CD4-positive, CD25-positive, alpha-beta regulatory T cell (primary cell): ENCODE measurements around the gene C1orf35. TPM values are rescaled to one million over a fixed set of nuclear protein-coding genes. Genes with fewer than 3 reads are reported as not detected.

Source experiments
- ATAC-seq, 2 donors: fragments of 150-1000 bp; cut with Tn5 transposase; one replicate each; pipeline ENCODE4 v1.10.0; 2021; ENCODE audit warnings: low read depth in 2 of 2, moderate number of reproducible peaks in 2 of 2, moderate library complexity in 1 of 2
- DNase-seq, 3 donors: peaks; one replicate each; pipeline versions ENCODE4 v3.0.0 to v3.0.0-alpha.2; 2012 to 2022; ENCODE audit warnings: mixed read lengths in 1 of 3
- H3K27ac ChIP-seq: one replicate; pipeline ENCODE4 v1.7.0; 2013; ENCODE audit warnings: mild to moderate bottlenecking, low read length; ENCODE audit not compliant: insufficient read depth, poor library complexity, severe bottlenecking
- H3K27me3 ChIP-seq: one replicate; pipeline ENCODE4 v1.7.0; 2013; ENCODE audit warnings: low read length; ENCODE audit not compliant: control insufficient read depth, insufficient read depth
- H3K36me3 ChIP-seq: one replicate; pipeline ENCODE4 v1.7.0; 2013; ENCODE audit warnings: mild to moderate bottlenecking, low read length, moderate library complexity; ENCODE audit not compliant: control insufficient read depth, insufficient read depth
- H3K4me1 ChIP-seq: 2 replicates; pipeline ENCODE4 v1.7.0; 2013; ENCODE audit warnings: mild to moderate bottlenecking, low read length; ENCODE audit not compliant: insufficient read depth, control insufficient read depth, poor library complexity, severe bottlenecking
- H3K4me3 ChIP-seq: one replicate; pipeline ENCODE4 v1.7.0; 2013; ENCODE audit warnings: low read depth, mild to moderate bottlenecking, low read length, moderate library complexity
- H3K9me3 ChIP-seq, 2 experiments: 1 replicate in 1 of 2; 2 replicates in 1 of 2; pipeline ENCODE4 v1.7.0; 2013; ENCODE audit warnings: low read length in 2 of 2, mild to moderate bottlenecking in 1 of 2, moderate library complexity in 1 of 2; ENCODE audit not compliant: control insufficient read depth in 2 of 2
- H3K27ac Mint-ChIP-seq, 3 donors: one replicate each; pipeline ENCODE4 v1.8.0; 2020 to 2022; ENCODE audit warnings: mild to moderate bottlenecking in 3 of 3, mixed read lengths in 3 of 3, moderate library complexity in 2 of 3
- H3K27me3 Mint-ChIP-seq: one replicate; pipeline ENCODE4 v1.8.0; 2022; ENCODE audit warnings: mild to moderate bottlenecking, mixed read lengths
- H3K36me3 Mint-ChIP-seq: one replicate; pipeline ENCODE4 v1.8.0; 2020; ENCODE audit warnings: mixed read lengths
- H3K4me1 Mint-ChIP-seq, 4 donors: one replicate each; pipeline ENCODE4 v1.8.0; 2020 to 2022; ENCODE audit warnings: mixed read lengths in 4 of 4, mild to moderate bottlenecking in 1 of 4
- H3K4me3 Mint-ChIP-seq, 4 donors: one replicate each; pipeline ENCODE4 v1.8.0; 2020 to 2022; ENCODE audit warnings: mild to moderate bottlenecking in 4 of 4, mixed read lengths in 4 of 4, moderate library complexity in 3 of 4
- H3K9me3 Mint-ChIP-seq, 7 donors: one replicate each; pipeline ENCODE4 v1.8.0; 2020 to 2022; ENCODE audit warnings: mixed read lengths in 7 of 7, mild to moderate bottlenecking in 3 of 7, moderate library complexity in 2 of 7
- polyA plus RNA-seq, 4 donors: library from polyadenylated mRNA; unstranded; fragments of 300-500 nt; fragmentation: Illumina TruSeq; gene quantifications; one replicate each; pipeline ENCODE4 v1.2.3, GENCODE V29; 2021
- total RNA-seq: library from RNA; stranded (reverse); gene quantifications from one replicate; pipeline ENCODE4 v1.2.3, GENCODE V29; 2022

C1orf35 gene
- total and polyA plus RNA-seq, 5 donors from 2014 or later: 18.0 to 24.0 (median 21.4) TPM

DNA sequence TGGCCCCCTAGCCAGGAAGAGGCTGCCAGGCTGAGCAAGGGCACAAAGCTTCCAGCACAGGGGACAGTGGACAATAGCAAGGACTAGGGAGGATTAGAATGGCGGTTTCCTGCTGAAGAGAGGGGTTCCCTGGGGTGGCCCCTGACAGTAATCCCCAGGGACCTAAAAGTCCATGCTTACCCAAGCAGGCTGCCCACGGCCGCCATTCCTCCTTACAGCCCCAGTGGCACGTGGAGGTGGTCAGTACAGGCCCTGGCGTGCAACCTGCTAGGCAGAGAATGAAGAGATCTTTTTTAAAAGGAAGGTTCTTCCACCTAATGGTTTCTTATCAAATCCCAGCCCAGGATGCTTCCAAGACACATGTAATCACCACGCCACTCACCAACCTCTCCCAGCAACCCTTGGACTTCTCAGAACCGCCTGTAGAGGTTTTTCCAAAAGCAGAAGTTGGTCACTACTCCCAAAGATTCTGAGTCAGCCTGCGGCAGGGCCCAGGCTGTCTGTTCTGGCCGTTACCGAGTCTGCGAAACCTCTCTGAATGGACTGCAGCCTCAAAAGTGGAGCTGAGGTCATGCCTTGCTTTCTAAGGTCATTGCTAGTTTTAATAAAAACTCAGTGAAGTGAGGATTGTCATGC, 5.0 kb upstream of the C1orf35 start:
- Mint-ChIP-seq H3K4me3 (peak overlapping the region; percentile 92 to 94 (median 92)), H3K4me1 (peaks cover 0 to 55% (median 15%) of the 10 kb centered on the region in 4 donors), H3K36me3 (peaks cover 8% of the 10 kb centered on the region), H3K27me3 (no peaks in the 10 kb centered on the region), H3K9me3 (peaks cover 0 to 1% (median 0%) of the 10 kb centered on the region in 7 donors), H3K27ac (peak overlapping the region in 2 of 3 donors; percentile 92 to 97)
- Histone ChIP-seq H3K36me3 (peaks cover 14% of the 10 kb centered on the region), H3K9me3 (no peaks in the 10 kb centered on the region), H3K27me3 (no peaks in the 10 kb centered on the region), H3K27ac (peak overlapping the region; percentile 84), H3K4me1 (peaks cover 29% of the 10 kb centered on the region), H3K4me3 (peak overlapping the region; percentile 79)
- DNase-seq (no peak), ATAC-seq (no peak)

DNA sequence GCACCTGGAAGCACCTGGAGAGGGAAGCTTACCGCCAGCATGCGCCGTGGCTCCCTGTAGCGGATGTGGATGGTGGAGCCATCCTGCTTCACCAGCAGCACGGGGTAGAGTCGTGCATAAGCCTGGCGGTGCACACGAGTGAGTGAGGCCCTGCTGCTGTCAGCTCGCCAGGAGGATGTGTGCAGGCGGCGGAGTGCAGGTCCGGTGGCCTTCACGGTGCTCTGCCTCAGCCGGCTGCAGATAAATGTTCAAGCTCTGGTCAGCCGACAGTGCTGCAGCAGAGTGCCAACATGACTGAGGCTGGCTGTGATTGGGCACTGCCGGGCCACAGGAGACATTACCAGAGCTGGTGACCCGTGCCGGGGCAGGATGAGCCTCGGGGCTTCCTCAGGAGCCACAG, 4.5 kb upstream of the C1orf35 start:
- H3K4me1 Mint-ChIP-seq: peaks cover 0 to 57% (median 16%) of the 10 kb centered on the region in 4 donors
- H3K36me3 Mint-ChIP-seq: peaks cover 8% of the 10 kb centered on the region
- ATAC-seq: no peak
- Histone ChIP-seq H3K4me3 (no peak overlapping the region), H3K36me3 (peaks cover 14% of the 10 kb centered on the region), H3K4me1 (peaks cover 29% of the 10 kb centered on the region), H3K27ac (no peak overlapping the region), H3K9me3 (no peaks in the 10 kb centered on the region), H3K27me3 (no peaks in the 10 kb centered on the region)
- no peak for DNase-seq
- H3K9me3 Mint-ChIP-seq: peaks cover 0 to 1% (median 0%) of the 10 kb centered on the region in 7 donors
- H3K27me3 Mint-ChIP-seq: no peaks in the 10 kb centered on the region
- H3K27ac Mint-ChIP-seq: peak overlapping the region in 2 of 3 donors; percentile 58 to 97
- peak overlapping the region; percentile 92 to 94 (median 92) for H3K4me3 Mint-ChIP-seq

DNA sequence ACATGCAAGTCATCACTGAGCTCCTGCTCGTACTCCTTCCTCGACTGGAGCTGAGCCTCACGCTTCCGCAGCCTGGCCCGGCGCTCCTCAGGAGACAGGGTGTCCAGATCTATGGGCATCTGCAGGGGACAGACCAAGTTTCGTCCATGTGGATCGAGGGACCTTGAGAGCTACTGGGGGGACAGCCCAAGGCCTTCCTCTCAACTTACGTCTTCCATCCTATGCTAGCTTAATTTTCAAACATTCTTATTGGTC, 3.6 kb upstream of the C1orf35 start:
- H3K27me3 ChIP-seq: no peaks in the 10 kb centered on the region
- Mint-ChIP-seq H3K36me3 (peaks cover 8% of the 10 kb centered on the region), H3K4me1 (peaks cover 0 to 59% (median 16%) of the 10 kb centered on the region in 4 donors), H3K27me3 (no peaks in the 10 kb centered on the region), H3K27ac (no peak overlapping the region), H3K4me3 (peak overlapping the region; percentile 17 to 79 (median 63)), H3K9me3 (peaks cover 0 to 1% (median 0%) of the 10 kb centered on the region in 7 donors)
- H3K36me3 ChIP-seq: peaks cover 14% of the 10 kb centered on the region
- ATAC-seq: no peak
- DNase-seq: no peak
- no peak overlapping the region for H3K4me3 ChIP-seq
- H3K27ac ChIP-seq: no peak overlapping the region
- peaks cover 34% of the 10 kb centered on the region for H3K4me1 ChIP-seq
- no peaks in the 10 kb centered on the region for H3K9me3 ChIP-seq

DNA sequence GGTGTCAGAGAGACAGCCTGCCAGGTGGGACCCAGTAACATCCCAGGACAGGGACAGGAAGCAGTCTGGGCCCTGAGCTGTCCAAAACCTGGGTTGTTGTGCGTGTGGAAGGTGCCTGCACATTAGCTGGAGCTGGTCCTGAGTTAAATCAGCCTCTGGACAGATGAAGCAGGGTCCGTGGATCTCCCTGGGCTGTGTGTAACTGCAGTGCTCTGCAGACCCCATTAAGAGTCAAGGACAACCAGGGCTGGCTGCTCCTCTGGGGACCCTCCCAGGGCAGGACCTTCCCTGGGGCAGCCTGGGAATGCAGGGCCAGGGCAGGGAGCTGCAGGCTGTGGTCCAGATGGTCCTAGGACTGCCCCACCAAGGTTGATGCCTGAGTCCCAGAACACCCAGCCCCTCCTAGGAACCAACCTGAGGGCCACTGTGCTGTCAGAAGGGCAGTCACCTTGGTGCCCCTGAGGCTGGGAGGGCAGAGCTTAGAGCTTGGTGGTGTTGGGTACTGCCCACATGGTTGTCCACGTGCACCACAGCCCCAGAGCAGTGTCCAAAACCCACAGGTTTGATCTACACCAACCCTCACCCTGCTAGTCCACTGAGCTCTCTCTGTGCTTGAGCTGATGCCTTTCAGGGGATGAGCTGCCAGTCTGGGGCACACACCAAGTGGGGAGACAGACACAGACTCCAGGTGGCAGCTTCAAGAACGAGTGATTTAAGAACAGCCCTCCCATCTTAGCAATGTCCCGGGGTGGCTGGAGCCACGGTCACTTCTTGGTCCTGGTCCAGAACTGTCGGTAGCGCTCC, 3.1 kb upstream of the C1orf35 start:
- peaks cover 0 to 64% (median 18%) of the 10 kb centered on the region in 4 donors for H3K4me1 Mint-ChIP-seq
- Histone ChIP-seq H3K9me3 (no peaks in the 10 kb centered on the region), H3K27ac (no peak overlapping the region), H3K4me3 (no peak overlapping the region), H3K36me3 (peaks cover 14% of the 10 kb centered on the region), H3K27me3 (no peaks in the 10 kb centered on the region), H3K4me1 (peaks cover 39% of the 10 kb centered on the region)
- no peaks in the 10 kb centered on the region for H3K27me3 Mint-ChIP-seq
- peaks cover 11% of the 10 kb centered on the region for H3K36me3 Mint-ChIP-seq
- peak overlapping the region in 1 of 3 donors; percentile 42 for H3K27ac Mint-ChIP-seq
- peak overlapping the region; percentile 17 to 94 (median 68) for H3K4me3 Mint-ChIP-seq
- DNase-seq: no peak
- peaks cover 0 to 1% (median 0%) of the 10 kb centered on the region in 7 donors for H3K9me3 Mint-ChIP-seq
- ATAC-seq: no peak

DNA sequence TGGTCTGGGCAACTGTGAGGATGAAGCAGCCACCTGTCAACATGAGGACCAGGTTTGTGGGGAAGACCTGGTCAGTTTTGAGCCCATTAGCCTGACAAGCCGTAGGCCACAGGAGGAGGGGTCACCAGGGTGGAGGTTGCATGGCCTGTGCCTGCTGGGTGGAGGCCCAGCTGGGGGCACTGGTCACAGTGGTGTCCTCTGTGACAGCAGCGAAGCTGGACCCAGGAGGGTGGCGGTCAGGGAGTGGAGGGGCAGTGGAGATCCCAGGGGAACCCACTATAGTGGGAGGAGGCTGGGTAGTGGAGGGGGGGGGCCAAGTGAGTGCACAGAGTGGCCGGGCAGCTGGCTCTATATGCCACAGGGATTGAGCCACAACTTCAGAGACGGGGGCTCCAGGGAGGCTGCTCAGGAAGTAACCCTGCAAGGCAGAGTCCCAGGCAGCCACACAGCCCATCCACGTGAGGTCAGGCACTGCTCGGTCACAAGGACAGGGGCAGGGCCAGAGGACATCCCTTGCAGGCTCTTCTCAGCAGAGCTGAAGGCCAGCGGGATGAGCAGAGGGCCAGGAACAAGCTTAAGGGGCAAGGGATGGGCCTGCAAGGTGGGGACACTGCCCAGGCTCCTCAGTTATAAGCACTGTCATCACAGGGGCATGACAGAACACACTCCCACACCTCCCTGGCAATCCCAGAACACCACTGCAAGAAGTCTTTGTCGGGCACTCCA, 2.3 kb upstream of the C1orf35 start:
- H3K27ac Mint-ChIP-seq: peak overlapping the region in 1 of 3 donors; percentile 41
- H3K4me1 Mint-ChIP-seq: peaks cover 0 to 63% (median 18%) of the 10 kb centered on the region in 4 donors
- DNase-seq (no peak), ATAC-seq (no peak)
- no peaks in the 10 kb centered on the region for H3K9me3 ChIP-seq
- peaks cover 11% of the 10 kb centered on the region for H3K36me3 Mint-ChIP-seq
- H3K4me3 Mint-ChIP-seq: peak overlapping the region in 3 of 4 donors; percentile 74 to 94 (median 84)
- peaks cover 14% of the 10 kb centered on the region for H3K36me3 ChIP-seq
- H3K27me3 ChIP-seq: no peaks in the 10 kb centered on the region
- no peaks in the 10 kb centered on the region for H3K27me3 Mint-ChIP-seq
- peaks cover 41% of the 10 kb centered on the region for H3K4me1 ChIP-seq
- H3K4me3 ChIP-seq: no peak overlapping the region
- no peak overlapping the region for H3K27ac ChIP-seq
- peaks cover 0 to 1% (median 0%) of the 10 kb centered on the region in 7 donors for H3K9me3 Mint-ChIP-seq

DNA sequence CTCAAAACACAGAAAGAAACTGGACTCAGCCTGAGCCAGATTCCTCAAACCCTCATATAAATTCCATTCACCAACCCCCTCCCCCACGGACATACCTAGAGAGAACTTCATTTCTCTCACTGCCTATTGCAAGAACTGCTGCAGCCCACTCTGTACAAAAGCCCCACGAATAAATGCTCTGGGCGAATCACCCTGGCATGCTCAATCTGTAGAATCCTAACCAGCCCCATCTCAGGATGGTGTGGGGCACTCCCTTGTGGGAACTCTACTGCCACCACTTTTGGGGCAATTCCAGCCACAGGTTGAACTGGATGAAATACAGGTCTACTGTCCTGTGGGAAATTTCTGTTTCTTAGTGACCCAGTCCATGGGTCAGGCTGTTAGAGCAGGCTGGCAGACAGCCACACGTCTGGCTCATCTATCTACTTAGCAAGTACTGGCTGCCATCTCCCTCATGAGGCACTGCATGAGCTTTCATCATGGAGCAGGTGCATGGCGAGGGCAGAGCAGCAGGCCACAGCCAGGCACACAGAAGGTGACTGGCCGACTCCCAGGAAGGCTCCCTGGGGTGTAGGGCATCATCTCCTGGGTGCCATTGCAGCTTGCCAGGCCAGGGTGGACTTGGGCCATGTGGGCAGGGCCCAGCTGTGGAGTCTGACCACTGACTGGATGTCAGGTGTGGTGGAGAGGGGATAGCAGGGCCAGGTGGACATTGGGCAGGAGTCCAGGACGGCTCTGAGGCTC, 1.6 kb upstream of the C1orf35 start:
- Histone ChIP-seq H3K9me3 (no peaks in the 10 kb centered on the region), H3K27ac (no peak overlapping the region), H3K27me3 (no peaks in the 10 kb centered on the region), H3K4me1 (peaks cover 35% of the 10 kb centered on the region), H3K4me3 (no peak overlapping the region), H3K36me3 (peaks cover 18% of the 10 kb centered on the region)
- no peak for ATAC-seq
- H3K36me3 Mint-ChIP-seq: peaks cover 11% of the 10 kb centered on the region
- no peak for DNase-seq
- H3K4me3 Mint-ChIP-seq: peak overlapping the region; percentile 61 to 94 (median 88)
- peak overlapping the region in 2 of 3 donors; percentile 41 to 67 for H3K27ac Mint-ChIP-seq
- H3K27me3 Mint-ChIP-seq: no peaks in the 10 kb centered on the region
- peaks cover 0 to 1% (median 0%) of the 10 kb centered on the region in 7 donors for H3K9me3 Mint-ChIP-seq
- peaks cover 0 to 57% (median 16%) of the 10 kb centered on the region in 4 donors for H3K4me1 Mint-ChIP-seq
